Activated CD4-positive, alpha-beta T cell treated with anti-CD3 and anti-CD28 coated beads, Interleukin-2, Interleukin-4, amounts not matched to agents 100 ng/mL and 50 ng/mL, durations not matched to agents 16 hours and 8 hours (primary cell): ENCODE measurements around the gene ASAP3.
"Not testable (repeated sequence)": the region's sequence is repeated elsewhere in the genome, so short reads cannot be mapped to it uniquely, and the experiment has no call there.

Experiments used
- DNase-seq: peaks from one replicate; pipeline ENCODE4 v3.0.0-alpha.2; 2020; ENCODE audit warnings: low spot score

ASAP3 gene

GRCh38 chr1:23395849-23396248 is 88.1 kb downstream of the ASAP3 start:
- DNase-seq: no peak

DNA sequence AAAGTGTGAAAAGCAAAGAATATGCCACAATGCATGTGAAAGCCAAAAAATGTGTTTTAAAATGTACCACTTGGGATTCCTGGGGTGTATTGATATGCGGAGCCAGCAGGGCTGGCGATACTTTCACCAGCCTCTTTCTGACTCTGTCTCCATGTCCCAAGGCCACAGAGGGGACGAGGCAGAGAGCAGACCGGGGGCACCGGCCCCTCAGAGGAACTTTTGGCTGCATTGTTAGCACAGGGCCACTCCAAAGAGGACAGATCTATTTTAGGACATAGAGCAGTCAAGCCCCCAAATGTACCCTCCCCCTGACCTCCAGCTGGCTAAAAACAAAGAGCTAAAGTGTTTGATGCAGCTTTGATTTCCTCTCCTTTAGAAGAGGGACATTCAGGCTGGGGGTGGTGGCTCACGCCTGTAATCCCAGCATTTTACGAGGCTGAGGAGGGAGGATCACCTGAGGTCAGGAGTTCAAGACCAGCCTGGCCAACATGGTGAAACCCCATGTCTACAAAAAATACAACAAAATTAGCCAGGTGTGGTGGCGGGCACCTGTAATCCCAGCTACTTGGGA is 88.7 kb downstream of the ASAP3 start:
- no peak for DNase-seq

DNA sequence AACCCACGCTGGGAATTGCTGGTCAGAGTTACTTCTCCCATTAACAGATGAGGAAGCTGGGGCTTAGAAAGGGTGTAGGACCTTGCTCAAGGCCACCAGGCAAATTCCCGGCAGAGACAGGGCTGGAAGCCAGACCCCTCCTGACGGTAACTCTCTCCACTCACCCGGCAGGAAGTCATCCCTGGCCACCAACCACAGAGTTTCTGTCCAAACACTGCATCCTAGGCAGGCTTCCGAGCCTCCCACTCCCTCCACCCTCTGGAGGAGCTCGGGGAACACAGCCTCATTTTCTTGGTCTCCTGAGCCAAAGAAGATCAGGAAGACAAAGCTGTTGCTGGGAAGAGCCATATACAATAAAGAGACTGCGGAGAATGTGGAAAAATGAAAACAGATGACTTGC is 89.3 kb downstream of the ASAP3 start:
- no peak for DNase-seq

GRCh38 chr1:23394181-23394580 is 89.8 kb downstream of the ASAP3 start:
- DNase-seq: no peak

- no peak for DNase-seq
Measured at GRCh38 chr1:23393706-23394105, 90.3 kb downstream of the ASAP3 start.

- DNase-seq: no peak
Measured at GRCh38 chr1:23392125-23392855, 91.7 kb downstream of the ASAP3 start.

DNA sequence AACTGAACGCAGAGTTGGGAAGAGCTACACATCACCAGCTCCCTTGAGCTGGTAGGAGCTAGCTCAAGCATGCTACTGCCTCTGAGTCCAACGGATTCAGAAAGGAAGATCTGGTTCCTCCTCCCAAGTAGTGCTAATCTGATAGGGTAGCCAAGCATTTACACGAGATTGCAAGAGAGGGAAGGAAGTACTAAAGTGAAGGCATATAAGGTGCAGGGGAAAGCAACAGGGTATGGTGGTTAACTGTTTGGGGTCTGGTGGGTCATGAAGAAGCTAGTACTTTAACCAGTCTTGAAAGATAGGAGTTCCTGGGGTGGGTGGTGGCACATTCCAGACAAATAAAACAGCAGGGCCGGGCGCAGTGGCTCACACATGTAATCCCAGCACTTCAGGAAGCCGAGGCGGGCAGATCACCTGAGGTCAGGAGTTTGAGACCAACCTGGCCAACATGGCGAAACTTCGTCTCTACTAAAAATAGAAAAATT is 94.1 kb downstream of the ASAP3 start:
- no peak for DNase-seq

DNA sequence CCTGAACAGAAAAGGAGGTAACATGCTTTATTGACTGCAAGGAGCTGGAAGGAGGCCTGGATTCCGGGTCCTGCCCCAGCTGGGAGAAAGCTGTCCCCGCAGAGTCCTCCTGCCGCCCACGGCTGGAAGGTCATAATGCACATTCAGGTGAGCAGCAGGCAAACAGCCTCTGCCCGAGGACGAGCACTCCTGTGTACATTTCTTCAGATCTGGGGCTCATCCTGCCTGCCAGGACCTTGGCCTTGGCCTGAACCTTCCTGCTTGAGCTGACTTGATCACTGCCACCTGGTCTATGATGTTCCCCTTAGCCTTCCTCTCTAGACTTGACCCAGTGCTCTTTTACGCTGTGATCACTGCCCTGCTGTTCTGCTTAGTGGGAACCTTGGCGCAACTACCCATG is 96.5 kb downstream of the ASAP3 start:
- DNase-seq: no peak

DNA sequence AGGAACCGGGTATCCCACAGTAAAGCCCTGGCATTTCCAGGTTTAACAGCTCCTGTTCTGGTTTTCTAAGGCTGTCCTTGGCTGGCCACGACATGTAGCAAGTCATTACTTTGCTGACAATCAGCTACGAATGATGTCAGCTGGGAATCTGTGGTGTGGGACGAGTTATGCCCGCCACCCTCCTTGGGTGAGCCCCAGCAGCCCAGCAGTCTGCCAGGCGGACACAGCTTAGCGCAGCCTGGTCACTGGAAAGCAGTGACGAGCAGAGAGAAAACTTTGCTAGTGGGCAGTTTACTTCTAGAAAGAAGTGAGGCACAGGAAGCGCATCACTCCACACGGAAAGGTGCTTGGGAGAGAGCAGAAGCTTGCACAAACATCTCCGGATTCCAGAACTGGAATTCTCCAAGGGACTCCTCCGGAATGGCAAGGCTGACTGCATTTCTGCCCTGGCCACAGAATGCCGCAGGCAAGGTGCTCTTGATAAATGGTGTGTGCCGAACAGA is 98.8 kb downstream of the ASAP3 start:
- DNase-seq: no peak

DNA sequence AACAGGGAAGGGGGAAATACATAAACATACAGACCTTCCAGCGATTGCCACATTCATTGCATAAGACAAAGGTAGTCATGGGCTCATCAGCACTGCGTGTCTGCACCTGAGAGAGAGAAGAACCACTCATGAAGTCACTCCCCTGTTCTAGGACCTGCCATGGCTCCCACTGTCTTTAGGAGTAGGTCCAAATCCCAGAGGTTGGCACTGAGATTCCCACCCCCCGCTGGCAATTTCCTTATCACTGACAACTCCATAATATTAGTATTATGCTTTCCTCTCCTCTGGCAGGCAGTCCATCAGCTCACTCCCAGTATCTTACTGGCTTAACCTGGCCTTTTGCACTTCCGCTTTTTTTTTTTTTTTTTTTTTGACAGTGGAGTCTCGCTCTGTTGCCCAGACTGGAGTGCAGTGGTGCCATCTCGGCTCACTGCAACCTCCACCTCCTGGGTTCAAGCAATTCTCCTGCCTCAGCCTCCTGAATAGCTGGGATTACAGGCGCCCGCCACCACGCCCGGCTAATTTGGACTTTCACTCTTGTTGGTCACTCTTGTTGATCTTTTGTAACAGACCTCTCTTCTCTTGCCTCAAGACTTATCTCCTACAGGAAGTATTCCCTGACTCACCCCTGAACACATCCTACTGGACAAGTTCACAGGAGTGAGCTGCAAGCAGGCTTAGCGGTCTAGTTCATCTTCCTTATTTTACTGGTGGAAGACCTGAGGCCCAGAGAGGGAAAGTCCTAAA is 99.5 kb downstream of the ASAP3 start:
- DNase-seq: no peak

DNA sequence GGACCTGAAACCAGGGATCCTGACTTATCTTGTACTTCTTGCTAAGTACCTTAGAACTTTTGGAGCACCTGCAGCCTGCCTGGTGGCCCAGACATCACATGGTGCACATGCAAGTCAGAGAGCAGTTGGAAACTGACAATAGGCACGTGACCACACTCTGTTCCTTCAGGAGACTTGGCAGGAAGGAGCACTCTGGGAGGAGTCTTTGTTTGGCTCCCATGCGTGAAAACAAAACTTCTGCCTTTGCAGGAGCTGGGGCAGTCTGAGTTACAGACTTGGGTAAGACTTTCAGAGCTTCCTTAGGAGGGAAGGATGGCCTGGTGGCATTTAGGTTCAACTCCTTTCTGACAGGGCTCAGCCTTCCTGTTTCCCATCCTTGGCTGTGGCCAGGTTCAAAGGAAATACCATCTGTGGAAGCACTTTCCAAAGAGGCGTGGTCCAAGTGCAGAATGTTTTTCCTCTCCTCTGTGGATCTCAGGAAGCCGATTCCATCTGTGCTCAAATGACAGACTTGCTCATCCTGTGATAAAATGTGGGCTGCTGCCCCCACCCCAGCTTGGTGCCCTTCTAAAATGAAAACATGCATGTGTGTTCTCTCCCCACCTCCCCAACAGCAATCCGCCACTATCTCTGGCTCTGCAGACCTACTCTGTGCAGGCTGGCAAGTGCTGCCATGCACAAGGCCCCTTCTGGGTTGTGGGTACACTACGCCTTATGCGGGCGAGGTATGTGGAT is 100.2 kb downstream of the ASAP3 start:
- no peak for DNase-seq

DNA sequence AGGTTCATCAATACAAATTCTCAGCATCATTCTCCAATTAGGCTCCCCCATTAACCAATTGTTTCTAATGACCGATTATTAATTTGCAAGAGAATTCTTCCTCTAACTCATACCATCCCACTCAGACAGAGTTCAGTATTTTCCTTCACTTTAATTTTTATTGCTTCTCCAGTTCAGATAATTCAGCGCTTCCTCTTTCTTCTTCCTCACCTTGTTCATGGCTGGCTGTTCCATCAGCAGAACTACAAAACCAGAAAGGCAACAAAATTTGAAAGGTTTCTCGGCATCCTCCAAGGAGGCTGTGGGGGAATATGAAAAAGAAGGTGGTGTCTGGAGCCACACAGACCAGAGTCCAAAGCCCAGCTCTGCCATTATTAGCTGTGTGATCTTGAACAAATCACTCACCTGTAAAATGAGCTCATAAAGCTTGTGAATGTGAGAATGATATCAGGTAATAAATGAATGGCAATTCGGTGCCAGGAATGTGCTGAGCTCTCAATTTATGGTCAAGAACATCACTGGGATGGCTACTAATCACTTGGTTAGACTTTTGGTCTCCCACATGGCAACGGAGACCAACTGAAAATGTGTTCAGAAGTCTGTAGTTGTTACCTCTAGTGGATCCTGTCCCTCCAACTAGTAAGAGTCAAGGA is 102.6 kb downstream of the ASAP3 start:
- no peak for DNase-seq

DNA sequence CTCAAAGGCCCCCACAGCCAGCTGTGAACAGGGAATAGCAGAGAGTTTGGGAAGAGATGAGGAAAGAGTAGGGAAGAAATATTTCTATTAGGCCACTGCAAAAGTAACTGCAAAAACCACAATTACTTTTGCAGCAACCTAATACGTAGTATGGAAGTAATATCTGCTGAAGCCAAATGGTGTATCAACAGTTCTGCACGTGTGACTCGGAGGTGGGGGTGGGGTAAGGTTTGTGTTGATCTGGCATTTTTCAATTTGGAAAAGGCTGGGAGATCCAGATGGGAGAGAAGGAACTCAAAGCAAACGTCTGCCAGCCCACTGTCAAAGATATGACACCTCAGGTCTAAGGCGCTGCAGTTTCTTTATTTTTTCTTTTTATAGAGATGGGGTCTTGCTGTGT is 103.3 kb downstream of the ASAP3 start:
- no peak for DNase-seq

GRCh38 chr1:23380236-23380635 is 103.7 kb downstream of the ASAP3 start:
- DNase-seq: not testable (repeated sequence)
